AG04450 (cell line): ENCODE measurements around the gene SLC30A9. TPM values are rescaled to one million over a fixed set of nuclear protein-coding genes. Genes with fewer than 3 reads are reported as not detected.

Experiments
- CTCF ChIA-PET: fragments of 300-600, 350-600 bp; formaldehyde crosslinking; extraction: SDS; loops from one replicate; lab custom pipeline; 2022; ENCODE audit warnings: antibody characterized with exemption, inconsistent platforms; lab: Charles Lee
- POLR2A ChIA-PET: fragments of 350-600 bp; formaldehyde crosslinking; extraction: SDS; loops from one replicate; lab custom pipeline; 2021; ENCODE audit warnings: antibody characterized with exemption, inconsistent platforms; lab: Yijun Ruan, JAX
- DNase-seq: peaks from one replicate; pipeline ENCODE4 v3.0.0-alpha.2; 2011; ENCODE audit warnings: low read depth, low spot score
- H3K27ac ChIP-seq: one replicate; pipeline ENCODE4 v1.5.1; 2012; ENCODE audit warnings: low read depth, low read length, control low read depth
- H3K27me3 ChIP-seq: one replicate; pipeline ENCODE4 v1.6.0; 2012; ENCODE audit warnings: low read length; ENCODE audit not compliant: control insufficient read depth, insufficient read depth
- H3K4me3 ChIP-seq: 2 replicates; pipeline ENCODE4 v1.5.1; 2011; ENCODE audit warnings: mild to moderate bottlenecking, low read depth, low read length, control low read depth
- H3K9me3 ChIP-seq: 2 replicates; pipeline ENCODE4 v1.5.1; 2012; ENCODE audit warnings: low read length; ENCODE audit not compliant: control insufficient read depth, insufficient read depth
- polyA plus RNA-seq: library from polyadenylated mRNA; depleted of rRNA; stranded (reverse); fragments of >200 nt; gene quantifications from 2 replicates; pipeline ENCODE4 v1.2.3, GENCODE V29; 2011
- TF ChIP-seq, protein P1 (sequence below): IDR thresholded peaks from 2 replicates; pipeline ENCODE4 v1.5.1; 2011; ENCODE audit warnings: low read depth, low read length, control low read depth, inconsistent platforms

SLC30A9 gene
- polyA plus RNA-seq, 1 experiment: 82.9 TPM

GRCh38 chr4:42018451-42018850 is 28.1 kb downstream of the SLC30A9 start:
- POLR2A ChIA-PET: no interaction called here
- CTCF ChIA-PET: interaction anchor here (1.2 kb wide), 1 partner anchor 9 kb away, joined by 3 read pairs; no protein-coding TSS in a partner anchor
- H3K27ac ChIP-seq: no peak overlapping the region

GRCh38 chr4:42048394-42048793 is 58.1 kb downstream of the SLC30A9 start:
- ChIA-PET CTCF (no interaction called here), POLR2A (no interaction called here)
- peak; percentile 45 for DNase-seq
- Histone ChIP-seq H3K27me3 (no peaks in the 10 kb centered on the region), H3K27ac (no peak overlapping the region), H3K9me3 (peaks cover 3% of the 10 kb centered on the region; the same call in 1 of the 2 replicates), H3K4me3 (no peak overlapping the region)
- TF ChIP-seq, protein P1, sequence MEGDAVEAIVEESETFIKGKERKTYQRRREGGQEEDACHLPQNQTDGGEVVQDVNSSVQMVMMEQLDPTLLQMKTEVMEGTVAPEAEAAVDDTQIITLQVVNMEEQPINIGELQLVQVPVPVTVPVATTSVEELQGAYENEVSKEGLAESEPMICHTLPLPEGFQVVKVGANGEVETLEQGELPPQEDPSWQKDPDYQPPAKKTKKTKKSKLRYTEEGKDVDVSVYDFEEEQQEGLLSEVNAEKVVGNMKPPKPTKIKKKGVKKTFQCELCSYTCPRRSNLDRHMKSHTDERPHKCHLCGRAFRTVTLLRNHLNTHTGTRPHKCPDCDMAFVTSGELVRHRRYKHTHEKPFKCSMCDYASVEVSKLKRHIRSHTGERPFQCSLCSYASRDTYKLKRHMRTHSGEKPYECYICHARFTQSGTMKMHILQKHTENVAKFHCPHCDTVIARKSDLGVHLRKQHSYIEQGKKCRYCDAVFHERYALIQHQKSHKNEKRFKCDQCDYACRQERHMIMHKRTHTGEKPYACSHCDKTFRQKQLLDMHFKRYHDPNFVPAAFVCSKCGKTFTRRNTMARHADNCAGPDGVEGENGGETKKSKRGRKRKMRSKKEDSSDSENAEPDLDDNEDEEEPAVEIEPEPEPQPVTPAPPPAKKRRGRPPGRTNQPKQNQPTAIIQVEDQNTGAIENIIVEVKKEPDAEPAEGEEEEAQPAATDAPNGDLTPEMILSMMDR: no peak

More at GRCh38 chr4:42018451-42018850, 28.1 kb downstream of the SLC30A9 start:
- DNase-seq: no peak
- Histone ChIP-seq H3K9me3 (no peaks in the 10 kb centered on the region), H3K4me3 (no peak overlapping the region), H3K27me3 (no peaks in the 10 kb centered on the region)
- TF ChIP-seq, protein P1: no peak

DNA sequence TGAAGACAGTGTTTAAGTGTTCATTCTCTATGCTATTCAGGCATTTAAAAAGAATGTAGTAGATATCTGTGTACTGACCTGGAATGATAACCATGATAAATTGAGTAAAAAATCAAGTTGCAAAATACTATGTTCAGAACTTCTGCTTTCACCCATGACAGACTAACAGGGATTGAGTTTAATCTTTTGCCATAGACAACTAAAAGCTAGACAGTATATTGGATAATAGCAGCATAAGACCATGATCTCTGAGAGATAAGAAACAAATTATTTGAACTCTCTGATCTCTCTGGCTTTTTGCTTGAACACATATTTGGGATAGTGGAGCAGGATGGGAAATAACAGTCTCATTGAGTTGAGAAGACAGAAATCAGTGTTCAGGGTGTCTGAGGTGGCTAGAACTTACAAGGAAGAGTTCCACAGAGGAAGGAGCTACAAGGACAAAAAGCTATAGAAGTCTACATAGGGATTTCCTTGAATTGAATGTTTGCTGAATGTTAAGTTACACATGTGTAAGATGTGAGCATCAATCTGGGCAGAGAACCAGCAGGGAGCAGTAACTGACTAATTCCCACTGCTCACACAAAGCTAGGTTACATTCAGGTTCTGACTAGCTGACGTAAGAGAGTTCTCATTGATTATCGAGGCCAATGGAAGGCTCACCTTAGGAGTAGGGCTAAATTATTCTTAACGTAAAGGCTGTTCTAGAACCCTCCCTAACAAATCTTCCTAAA is 60.4 kb downstream of the SLC30A9 start:
- no peak for DNase-seq
- ChIA-PET CTCF (interaction anchor here (0.8 kb wide), 1 partner anchor 118 kb away, joined by 3 read pairs; no protein-coding TSS in a partner anchor), POLR2A (no interaction called here)
- Histone ChIP-seq H3K27me3 (no peaks in the 10 kb centered on the region), H3K9me3 (peaks cover 5% of the 10 kb centered on the region; the same call in 1 of the 2 replicates), H3K27ac (no peak overlapping the region), H3K4me3 (no peak overlapping the region)
- TF ChIP-seq, protein P1: no peak

DNA sequence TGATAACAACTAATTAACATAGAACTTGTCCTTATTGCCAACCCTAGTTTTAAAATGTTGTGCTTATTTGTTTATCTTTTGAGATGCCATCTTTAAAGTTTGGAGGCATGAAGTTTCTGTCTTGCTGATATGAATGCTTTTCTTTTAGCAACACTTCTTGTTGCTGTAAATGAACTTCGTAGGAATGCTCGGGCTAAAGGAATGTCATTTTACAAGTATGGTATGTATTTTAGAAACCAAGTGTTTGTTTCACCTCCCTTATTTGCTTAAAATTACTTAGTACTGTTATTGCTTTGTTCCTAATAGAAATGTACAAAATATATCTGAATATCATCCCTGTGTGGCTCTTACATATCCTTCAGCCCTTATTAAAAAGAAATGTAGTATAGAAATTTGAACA is 76.1 kb downstream of the SLC30A9 start:
- Histone ChIP-seq H3K27ac (no peak overlapping the region), H3K27me3 (no peaks in the 10 kb centered on the region), H3K4me3 (no peak overlapping the region), H3K9me3 (no peaks in the 10 kb centered on the region)
- TF ChIP-seq, protein P1: no peak
- DNase-seq: no peak
- CTCF ChIA-PET: no interaction called here
- POLR2A ChIA-PET: no interaction called here

- Histone ChIP-seq H3K27ac (no peak overlapping the region), H3K27me3 (no peaks in the 10 kb centered on the region), H3K4me3 (no peak overlapping the region), H3K9me3 (no peaks in the 10 kb centered on the region)
- CTCF ChIA-PET: no interaction called here
- POLR2A ChIA-PET: no interaction called here
- no peak for DNase-seq
- TF ChIP-seq, protein P1: no peak
Measured at GRCh38 chr4:42067264-42067663, 76.9 kb downstream of the SLC30A9 start.
